Measurements from ENCODE around the gene ALPP. TPM values are rescaled to one million over a fixed set of nuclear protein-coding genes. Genes with fewer than 3 reads are reported as not detected.
"Not testable (repeated sequence)": the region's sequence is repeated elsewhere in the genome, so short reads cannot be mapped to it uniquely, and the experiment has no call there.

ALPP gene
- total and polyA plus RNA-seq, 2 experiments from 2014 or later: not detected

GRCh38 chr2:232353660-232354059 lies 24.9 kb upstream of the ALPP start:
- Histone ChIP-seq H3K4me3 (no peak overlapping the region), H3K27ac (no peak overlapping the region), H3K9me3 (ENCODE audit: low read depth) (no peaks in the 10 kb centered on the region), H3K4me1 (ENCODE audit: insufficient read depth) (no peaks in the 10 kb centered on the region), H2AFZ (no peak overlapping the region), H3K4me2 (ENCODE audit: unreplicated experiment) (no peak overlapping the region), H4K20me1 (ENCODE audit: insufficient read depth) (no peaks in the 10 kb centered on the region), H3K9me2 (ENCODE audit: insufficient read depth) (no peaks in the 10 kb centered on the region), H3K27me3 (replicated peaks; ENCODE audit: insufficient read depth) (peaks cover 52% of the 10 kb centered on the region), H3K9ac (no peak overlapping the region), H3K36me3 (ENCODE audit: low read depth) (no peaks in the 10 kb centered on the region), H3K79me2 (ENCODE audit: insufficient read depth) (no peaks in the 10 kb centered on the region), H3F3A (ENCODE audit: insufficient read depth) (no peaks in the 10 kb centered on the region)
- in situ Hi-C loops (cut with MboI): no loop called here
- TF ChIP-seq EZH2 (IDR thresholded peaks at IDR 0.05; ENCODE audit: insufficient read depth, poor library complexity, severe bottlenecking) (no peak), EZH2phosphoT487 (IDR thresholded peaks at IDR 0.05; ENCODE audit: insufficient read depth, low read depth) (no peak)
- 68 to 80% methylated on average over 7 of the region's 7 CpGs for WGBS, 2 experiments (ENCODE audit: low coverage in 1 of 2, low lambda C conversion rate in 2 of 2, missing lambda C conversion rate in 2 of 2)
- no peak for DNase-seq

GRCh38 chr2:232354069-232354468 lies 24.5 kb upstream of the ALPP start:
- no peak overlapping the region for H3K4me3 ChIP-seq
- no peak for DNase-seq
- no peaks in the 10 kb centered on the region for H3K9me3 ChIP-seq (ENCODE audit: low read depth)
- H3K27me3 ChIP-seq (replicated peaks; ENCODE audit: insufficient read depth): peaks cover 49% of the 10 kb centered on the region
- in situ Hi-C loops (cut with MboI): no loop called here
- no peaks in the 10 kb centered on the region for H3K79me2 ChIP-seq (ENCODE audit: insufficient read depth)
- H4K20me1 ChIP-seq (ENCODE audit: insufficient read depth): no peaks in the 10 kb centered on the region
- no peaks in the 10 kb centered on the region for H3K9me2 ChIP-seq (ENCODE audit: insufficient read depth)
- 77 to 83% methylated on average over 5 of the region's 5 CpGs for WGBS, 2 experiments (ENCODE audit: low coverage in 1 of 2, low lambda C conversion rate in 2 of 2, missing lambda C conversion rate in 2 of 2)
- H3F3A ChIP-seq (ENCODE audit: insufficient read depth): no peaks in the 10 kb centered on the region
- H3K4me2 ChIP-seq (ENCODE audit: unreplicated experiment): no peak overlapping the region
- H2AFZ ChIP-seq: no peak overlapping the region
- H3K4me1 ChIP-seq (ENCODE audit: insufficient read depth): no peaks in the 10 kb centered on the region
- no peak overlapping the region for H3K9ac ChIP-seq
- TF ChIP-seq EZH2 (IDR thresholded peaks at IDR 0.05; ENCODE audit: insufficient read depth, poor library complexity, severe bottlenecking) (no peak), EZH2phosphoT487 (IDR thresholded peaks at IDR 0.05; ENCODE audit: insufficient read depth, low read depth) (no peak)
- no peak overlapping the region for H3K27ac ChIP-seq
- H3K36me3 ChIP-seq (ENCODE audit: low read depth): no peaks in the 10 kb centered on the region

GRCh38 chr2:232361646-232362045 lies 16.9 kb upstream of the ALPP start:
- DNase-seq: no peak
- Histone ChIP-seq H4K20me1 (ENCODE audit: insufficient read depth) (no peaks in the 10 kb centered on the region), H3K27ac (no peak overlapping the region), H2AFZ (no peak overlapping the region), H3K79me2 (ENCODE audit: insufficient read depth) (no peaks in the 10 kb centered on the region), H3F3A (ENCODE audit: insufficient read depth) (no peaks in the 10 kb centered on the region), H3K9ac (no peak overlapping the region), H3K4me2 (ENCODE audit: unreplicated experiment) (no peak overlapping the region), H3K36me3 (ENCODE audit: low read depth) (no peaks in the 10 kb centered on the region), H3K4me3 (no peak overlapping the region), H3K9me3 (ENCODE audit: low read depth) (no peaks in the 10 kb centered on the region), H3K4me1 (ENCODE audit: insufficient read depth) (no peaks in the 10 kb centered on the region), H3K9me2 (ENCODE audit: insufficient read depth) (no peaks in the 10 kb centered on the region), H3K27me3 (replicated peaks; ENCODE audit: insufficient read depth) (no peaks in the 10 kb centered on the region)
- TF ChIP-seq EZH2phosphoT487 (IDR thresholded peaks at IDR 0.05; ENCODE audit: insufficient read depth, low read depth) (no peak), EZH2 (IDR thresholded peaks at IDR 0.05; ENCODE audit: insufficient read depth, poor library complexity, severe bottlenecking) (no peak)
- in situ Hi-C loops (cut with MboI): no loop called here
- 76% methylated on average over 5 of the region's 5 CpGs for WGBS, 2 experiments (ENCODE audit: low coverage in 1 of 2, low lambda C conversion rate in 2 of 2, missing lambda C conversion rate in 2 of 2)

DNA sequence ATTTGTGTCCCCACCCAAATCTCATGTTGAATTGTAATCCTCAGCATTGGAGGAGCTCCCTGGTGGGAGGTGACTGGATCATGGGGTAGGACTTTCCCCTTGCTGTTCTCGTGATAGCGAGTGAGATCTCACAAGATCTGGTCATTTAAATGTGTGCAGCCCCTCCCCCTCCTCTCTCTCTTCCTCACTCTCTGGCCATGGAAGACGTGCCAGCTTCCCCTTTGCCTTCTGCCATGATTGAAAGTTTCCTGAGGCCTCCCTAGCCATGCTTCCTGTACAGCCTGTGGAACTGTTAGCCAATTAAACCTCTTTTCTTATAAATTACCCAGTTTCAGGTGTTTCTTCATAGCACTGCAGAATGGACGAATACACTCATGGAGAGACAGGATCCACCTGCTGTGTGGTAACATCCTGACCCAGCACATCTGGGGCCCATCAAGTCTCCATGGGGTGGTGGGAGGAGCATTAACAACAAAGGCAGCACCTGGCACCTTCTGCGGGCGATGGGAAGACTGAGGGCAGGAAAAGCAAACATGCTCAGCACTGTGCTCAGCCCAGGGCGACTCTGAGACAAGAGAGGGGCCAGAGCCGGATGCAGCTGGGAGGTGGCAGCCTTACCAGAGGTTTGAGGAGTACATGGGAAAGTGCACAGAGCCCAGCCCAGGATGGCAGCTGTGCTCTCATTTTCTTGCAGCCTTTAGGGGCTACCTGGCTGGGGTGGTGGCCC lies 16.2 kb upstream of the ALPP start:
- no peaks in the 10 kb centered on the region for H3K9me2 ChIP-seq (ENCODE audit: insufficient read depth)
- no peak overlapping the region for H3K27ac ChIP-seq
- H3K27me3 ChIP-seq (replicated peaks; ENCODE audit: insufficient read depth): no peaks in the 10 kb centered on the region
- no peaks in the 10 kb centered on the region for H3K9me3 ChIP-seq (ENCODE audit: low read depth)
- H3K36me3 ChIP-seq (ENCODE audit: low read depth): no peaks in the 10 kb centered on the region
- H3K4me3 ChIP-seq: no peak overlapping the region
- no peak for TF ChIP-seq EZH2 (IDR thresholded peaks at IDR 0.05; ENCODE audit: insufficient read depth, poor library complexity, severe bottlenecking)
- TF ChIP-seq EZH2phosphoT487 (IDR thresholded peaks at IDR 0.05; ENCODE audit: insufficient read depth, low read depth): no peak
- no peaks in the 10 kb centered on the region for H3F3A ChIP-seq (ENCODE audit: insufficient read depth)
- H4K20me1 ChIP-seq (ENCODE audit: insufficient read depth): no peaks in the 10 kb centered on the region
- no peak overlapping the region for H3K4me2 ChIP-seq (ENCODE audit: unreplicated experiment)
- no peak overlapping the region for H2AFZ ChIP-seq
- H3K9ac ChIP-seq: no peak overlapping the region
- in situ Hi-C loops (cut with MboI): no loop called here
- no peaks in the 10 kb centered on the region for H3K79me2 ChIP-seq (ENCODE audit: insufficient read depth)
- H3K4me1 ChIP-seq (ENCODE audit: insufficient read depth): no peaks in the 10 kb centered on the region
- 53 to 54% methylated on average over 8 of the region's 8 CpGs for WGBS, 2 experiments (ENCODE audit: low coverage in 1 of 2, low lambda C conversion rate in 2 of 2, missing lambda C conversion rate in 2 of 2)
- no peak for DNase-seq

DNA sequence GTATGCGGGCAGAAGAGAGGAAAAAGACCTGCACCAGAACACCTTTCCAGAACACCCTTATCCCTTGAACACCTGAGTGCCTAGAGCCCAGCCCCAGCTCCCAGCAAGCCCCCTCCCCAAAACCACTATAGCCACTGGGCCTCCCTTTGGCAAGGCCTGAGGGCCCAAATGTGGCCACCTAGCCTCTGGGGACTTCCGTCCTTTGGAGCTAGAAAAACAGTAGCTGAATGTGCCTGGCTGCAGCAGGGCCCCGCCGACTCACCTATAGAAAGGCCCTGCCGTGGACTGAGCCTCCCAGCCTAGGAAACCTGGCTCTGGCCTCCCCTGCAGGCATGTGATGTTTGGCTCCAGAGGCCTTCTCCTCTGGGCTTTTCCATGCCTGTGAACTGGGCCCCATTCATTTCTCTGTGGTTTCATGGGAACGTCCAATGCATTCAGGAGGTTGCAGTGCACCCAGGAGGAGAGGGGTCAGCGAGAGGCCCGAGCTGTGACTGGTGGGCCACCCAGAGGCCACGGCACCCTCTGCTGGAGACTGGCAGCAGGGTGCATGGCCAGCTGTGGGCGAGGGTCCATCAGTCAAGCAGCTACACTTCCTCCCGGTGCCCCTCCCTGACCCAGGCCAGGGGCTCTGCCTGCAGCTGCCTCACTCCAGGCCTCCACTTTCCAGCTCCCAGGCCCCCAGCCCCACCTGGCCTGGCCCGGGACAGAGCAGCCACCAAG lies 15.3 kb upstream of the ALPP start:
- H3K27ac ChIP-seq; H3K79me2 ChIP-seq (ENCODE audit: insufficient read depth); H3K4me3 ChIP-seq; DNase-seq; H3K9ac ChIP-seq; H3K4me2 ChIP-seq (ENCODE audit: unreplicated experiment); H4K20me1 ChIP-seq (ENCODE audit: insufficient read depth); H2AFZ ChIP-seq; H3K36me3 ChIP-seq (ENCODE audit: low read depth); H3K4me1 ChIP-seq (ENCODE audit: insufficient read depth); H3K9me3 ChIP-seq (ENCODE audit: low read depth); H3F3A ChIP-seq (ENCODE audit: insufficient read depth); H3K27me3 ChIP-seq (replicated peaks; ENCODE audit: insufficient read depth); H3K9me2 ChIP-seq (ENCODE audit: insufficient read depth); in situ Hi-C loops (cut with MboI): not testable (repeated sequence)
- WGBS, 2 experiments (ENCODE audit: low coverage in 1 of 2, low lambda C conversion rate in 2 of 2, missing lambda C conversion rate in 2 of 2): 59 to 64% methylated on average over 12 of the region's 12 CpGs

Measured in GM23248 (cell line).